GM12878 (cell line): ENCODE results near the gene OR8K5. TPM values are rescaled to one million over a fixed set of nuclear protein-coding genes. Genes with fewer than 3 reads are reported as not detected.

Experiments
- ATAC-seq: fragments of 200-7000 bp; cut with Tn5 transposase; 3 replicates; pipeline ENCODE4 v1.9.1; 2020; ENCODE audit warnings: mild to moderate bottlenecking, moderate library complexity
- BruUV-seq: library from RNA; stranded (reverse); fragments of 400-500 nt; replicated peaks from 2 replicates; lab custom pipeline; 2021; lab: Mats Ljungman, UMichigan
- CTCF ChIA-PET: fragments of 300-600 bp; sonication (Branson Sonifier 250); formaldehyde crosslinking; extraction: SDS; loops from one replicate; lab custom pipeline; 2021; ENCODE audit warnings: inconsistent platforms; lab: Yijun Ruan, JAX
- POLR2A ChIA-PET: fragments of 350-600 bp; formaldehyde crosslinking; extraction: SDS; loops from one replicate; lab custom pipeline; 2021; ENCODE audit warnings: inconsistent platforms; lab: Charles Lee
- RAD21 ChIA-PET: fragments of 300-600 bp; sonication (Branson Sonifier 250); formaldehyde crosslinking; loops from one replicate; lab custom pipeline; 2023; ENCODE audit warnings: antibody characterized with exemption; ENCODE audit not compliant: unreplicated experiment; lab: Charles Lee
- SMC1A ChIA-PET: fragments of 300-600 bp; sonication (Branson Sonifier 250); formaldehyde crosslinking; loops from one replicate; lab custom pipeline; 2023; ENCODE audit not compliant: unreplicated experiment, uncharacterized antibody; lab: Charles Lee
- DNase-seq: peaks from one replicate; pipeline ENCODE4 v3.0.0-alpha.2; 2011; ENCODE audit warnings: low read depth, low spot score
- FAIRE-seq: peaks from 3 replicates; lab custom pipeline; 2011; peaks lifted over from hg19 to GRCh38; lab: Jason Lieb, UNC
- H2AFZ ChIP-seq: 2 replicates; pipeline ENCODE4 v1.6.0; 2011; ENCODE audit warnings: low read depth, low read length, control low read depth; ENCODE audit not compliant: control insufficient read depth
- H3K27ac ChIP-seq: 2 replicates; pipeline ENCODE4 v1.5.1; 2011; ENCODE audit warnings: control low read depth; ENCODE audit not compliant: control insufficient read depth, insufficient read depth
- H3K27me3 ChIP-seq, 2 experiments: replicated peaks in 1 of 2; 2 replicates each; pipeline versions ENCODE4 v1.6.0 to v1.6.1; 2011; ENCODE audit warnings: low read length in 1 of 2; ENCODE audit not compliant: control insufficient read depth in 2 of 2, insufficient read depth in 2 of 2
- H3K36me3 ChIP-seq, 2 experiments: 2 replicates each; pipeline ENCODE4 v1.5.1; 2011; ENCODE audit warnings: low read length in 1 of 2; ENCODE audit not compliant: control insufficient read depth in 2 of 2, insufficient read depth in 2 of 2
- H3K4me1 ChIP-seq: 2 replicates; pipeline ENCODE4 v1.6.1; 2011; ENCODE audit warnings: mild to moderate bottlenecking, low read length, moderate library complexity, mixed read lengths; ENCODE audit not compliant: control insufficient read depth, insufficient read depth
- H3K4me2 ChIP-seq: 2 replicates; pipeline ENCODE4 v1.6.0; 2011; ENCODE audit warnings: control low read depth; ENCODE audit not compliant: control insufficient read depth, insufficient read depth
- H3K4me3 ChIP-seq: fragments of 200-600 bp; sonication (generic); 2 replicates; pipeline ENCODE4 v1.5.1; 2016
- H3K79me2 ChIP-seq: 2 replicates; pipeline ENCODE4 v1.6.0; 2011; ENCODE audit warnings: low read length; ENCODE audit not compliant: control insufficient read depth, insufficient read depth
- H3K9ac ChIP-seq: 2 replicates; pipeline ENCODE4 v1.8.0; 2011; ENCODE audit warnings: low read length, control low read depth, mixed read lengths; ENCODE audit not compliant: control insufficient read depth, insufficient read depth
- H3K9me3 ChIP-seq: replicated peaks from 3 replicates; pipeline ENCODE4 v1.5.1; 2011; ENCODE audit warnings: mild to moderate bottlenecking, low read length; ENCODE audit not compliant: control insufficient read depth, insufficient read depth
- H4K20me1 ChIP-seq: 2 replicates; pipeline ENCODE4 v1.6.0; 2011; ENCODE audit not compliant: control insufficient read depth, insufficient read depth
- BACH1 ChIP-seq: fragments of 450-650 bp; IDR thresholded peaks from 2 replicates; pipeline ENCODE4 v1.6.1; 2017; ENCODE audit warnings: mild to moderate bottlenecking, borderline replicate concordance
- BHLHE40 ChIP-seq, 2 experiments: fragments of 450-650 bp in 1 of 2; IDR thresholded peaks; 2 replicates each; pipeline ENCODE4 v1.6.1; 2011 to 2017; ENCODE audit warnings: low read depth in 2 of 2, borderline replicate concordance in 1 of 2, improper control_type of control experiment in 1 of 2, low read length in 1 of 2, mild to moderate bottlenecking in 1 of 2
- EED ChIP-seq: sonication (generic); IDR thresholded peaks from 2 replicates; pipeline ENCODE4 v1.6.1; 2016; ENCODE audit warnings: antibody characterized with exemption, low read depth
- HDAC2 ChIP-seq: fragments of 200-600 bp; sonication (generic); IDR thresholded peaks from 2 replicates; pipeline ENCODE4 v1.6.1; 2017
- KLF5 ChIP-seq: fragments of 450-650 bp; IDR thresholded peaks from 2 replicates; pipeline ENCODE4 v1.6.1; 2014; ENCODE audit warnings: mild to moderate bottlenecking; ENCODE audit not compliant: partially characterized antibody
- LARP7 ChIP-seq: fragments of 450-650 bp; IDR thresholded peaks from 2 replicates; pipeline ENCODE4 v1.6.1; 2017; ENCODE audit warnings: mild to moderate bottlenecking
- MYC ChIP-seq: IDR thresholded peaks from 2 replicates; pipeline ENCODE4 v1.6.1; 2011; ENCODE audit warnings: mild to moderate bottlenecking, low read length, moderate library complexity, inconsistent platforms; ENCODE audit not compliant: insufficient read depth, insufficient replicate concordance, insufficient read length, severe bottlenecking
- NFIC ChIP-seq: IDR thresholded peaks from 2 replicates; pipeline ENCODE4 v1.6.1; 2012; ENCODE audit warnings: low read depth, mild to moderate bottlenecking, inconsistent platforms, low read length, moderate library complexity
- RAD51 ChIP-seq: fragments of 450-650 bp; IDR thresholded peaks from 2 replicates; pipeline ENCODE4 v1.6.1; 2016; ENCODE audit warnings: moderate library complexity, mild to moderate bottlenecking, inconsistent platforms
- SPI1 ChIP-seq: IDR thresholded peaks from 2 replicates; pipeline ENCODE4 v1.6.1; 2011; ENCODE audit warnings: low read depth, mild to moderate bottlenecking, low read length, moderate library complexity, borderline replicate concordance; ENCODE audit not compliant: insufficient read depth
- SREBF2 ChIP-seq: IDR thresholded peaks from 2 replicates; pipeline ENCODE4 v1.6.1; 2012; ENCODE audit warnings: mild to moderate bottlenecking, low read length
- TAF1 ChIP-seq: IDR thresholded peaks from 2 replicates; pipeline ENCODE4 v1.6.1; 2011; ENCODE audit warnings: mild to moderate bottlenecking, low read depth, low read length, borderline replicate concordance
- in situ Hi-C: fragments of 300-500 bp; cut with MboI; formaldehyde crosslinking; loops from 9 replicates; pipeline ENCODE4 v1.14.3; 2018; ENCODE audit warnings: mixed read lengths
- intact Hi-C: fragments of 100-400 bp; cut with micrococcal nuclease; formaldehyde crosslinking; loops from one replicate; pipeline ENCODE4 v1.14.2; 2022; ENCODE audit not compliant: unreplicated experiment
- polyA plus RNA-seq, 11 experiments: library from polyadenylated mRNA; depleted of rRNA in 4 of 11; unstranded in 6 of 11; stranded (reverse) in 5 of 11; fragments of >200 nt; fragmentation: Nextera tagmentation in 4 of 11; fragmentation: Illumina TruSeq in 1 of 11; extraction: Ambion mirVana in 4 of 11; extraction: Trizol in 1 of 11; gene quantifications; 1 replicate in 1 of 11; 2 replicates in 10 of 11; pipeline versions ENCODE4 v1.2.1 to v1.2.3, GENCODE V29; 2011 to 2016; ENCODE audit warnings: inconsistent platforms in 2 of 11, missing spikeins in 2 of 11, low read depth in 1 of 11
- total RNA-seq, 4 experiments: library from RNA; depleted of rRNA in 3 of 4; stranded (reverse); fragments of >200 nt in 3 of 4; fragmentation: Illumina TruSeq in 1 of 4; extraction: Trizol in 1 of 4; gene quantifications; 2 replicates each; pipeline versions ENCODE4 v1.2.1 to v1.2.3, GENCODE V29; 2013 to 2021
- TF ChIP-seq, protein P1 (sequence below): IDR thresholded peaks from 2 replicates; pipeline ENCODE4 v1.6.1; 2011; ENCODE audit warnings: low read depth, low read length, improper control_type of control experiment, borderline replicate concordance
- TF ChIP-seq, protein P2 (sequence below): fragments of 450-650 bp; IDR thresholded peaks from 2 replicates; pipeline ENCODE4 v1.6.1; 2017; ENCODE audit warnings: mild to moderate bottlenecking, low read depth, inconsistent platforms; ENCODE audit not compliant: poor library complexity, severe bottlenecking
- TF ChIP-seq, protein P3 (sequence below): fragments of 450-650 bp; IDR thresholded peaks from 2 replicates; pipeline ENCODE4 v1.6.1; 2014; ENCODE audit warnings: mild to moderate bottlenecking
- TF ChIP-seq, protein P4 (sequence below): fragments of 150-350 bp; IDR thresholded peaks from 2 replicates; pipeline ENCODE4 v1.6.1; 2016; ENCODE audit warnings: low read depth, low read length

Gene OR8K5
- total and polyA plus RNA-seq, 10 of the 15 experiments (the other 5 are each of a cell fraction or from before 2014, with no cell fraction given): not detected

DNA sequence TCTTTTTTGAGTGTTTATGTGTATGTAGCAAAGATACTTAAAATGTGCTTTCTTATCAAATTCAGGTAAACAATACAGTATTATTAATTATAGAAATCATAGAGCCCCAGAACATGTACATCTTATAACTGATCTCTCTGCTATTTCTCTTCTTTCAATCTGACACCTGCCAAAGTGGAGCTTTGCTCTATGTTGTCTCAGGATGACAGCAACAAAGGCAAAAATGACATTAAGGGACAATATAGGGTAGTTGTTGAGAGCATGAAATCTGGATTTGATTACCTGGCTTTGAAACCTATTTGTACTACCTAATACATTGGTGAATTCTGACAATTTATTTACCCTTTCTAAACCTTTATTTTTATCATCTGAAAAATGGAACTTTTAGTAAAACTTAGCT lies 23.3 kb upstream of the OR8K5 start:
- no peak overlapping the region for H3K4me2 ChIP-seq
- ATAC-seq: no peak
- TF ChIP-seq EED (no peak), BACH1 (no peak), TAF1 (no peak), MYC (no peak), KLF5 (no peak), RAD51 (no peak), NFIC (no peak), BHLHE40 (IDR thresholded peaks at IDR 0.05; ENCODE audit: borderline replicate concordance in 1 of 2, low read depth in 2 of 2, low read length in 1 of 2) (no peak), HDAC2 (no peak), LARP7 (no peak), SREBF2 (no peak), SPI1 (no peak)
- TF ChIP-seq, protein P1, sequence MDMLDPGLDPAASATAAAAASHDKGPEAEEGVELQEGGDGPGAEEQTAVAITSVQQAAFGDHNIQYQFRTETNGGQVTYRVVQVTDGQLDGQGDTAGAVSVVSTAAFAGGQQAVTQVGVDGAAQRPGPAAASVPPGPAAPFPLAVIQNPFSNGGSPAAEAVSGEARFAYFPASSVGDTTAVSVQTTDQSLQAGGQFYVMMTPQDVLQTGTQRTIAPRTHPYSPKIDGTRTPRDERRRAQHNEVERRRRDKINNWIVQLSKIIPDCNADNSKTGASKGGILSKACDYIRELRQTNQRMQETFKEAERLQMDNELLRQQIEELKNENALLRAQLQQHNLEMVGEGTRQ: no peak
- TF ChIP-seq, protein P2, sequence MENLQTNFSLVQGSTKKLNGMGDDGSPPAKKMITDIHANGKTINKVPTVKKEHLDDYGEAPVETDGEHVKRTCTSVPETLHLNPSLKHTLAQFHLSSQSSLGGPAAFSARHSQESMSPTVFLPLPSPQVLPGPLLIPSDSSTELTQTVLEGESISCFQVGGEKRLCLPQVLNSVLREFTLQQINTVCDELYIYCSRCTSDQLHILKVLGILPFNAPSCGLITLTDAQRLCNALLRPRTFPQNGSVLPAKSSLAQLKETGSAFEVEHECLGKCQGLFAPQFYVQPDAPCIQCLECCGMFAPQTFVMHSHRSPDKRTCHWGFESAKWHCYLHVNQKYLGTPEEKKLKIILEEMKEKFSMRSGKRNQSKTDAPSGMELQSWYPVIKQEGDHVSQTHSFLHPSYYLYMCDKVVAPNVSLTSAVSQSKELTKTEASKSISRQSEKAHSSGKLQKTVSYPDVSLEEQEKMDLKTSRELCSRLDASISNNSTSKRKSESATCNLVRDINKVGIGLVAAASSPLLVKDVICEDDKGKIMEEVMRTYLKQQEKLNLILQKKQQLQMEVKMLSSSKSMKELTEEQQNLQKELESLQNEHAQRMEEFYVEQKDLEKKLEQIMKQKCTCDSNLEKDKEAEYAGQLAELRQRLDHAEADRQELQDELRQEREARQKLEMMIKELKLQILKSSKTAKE: no peak
- TF ChIP-seq, protein P3, sequence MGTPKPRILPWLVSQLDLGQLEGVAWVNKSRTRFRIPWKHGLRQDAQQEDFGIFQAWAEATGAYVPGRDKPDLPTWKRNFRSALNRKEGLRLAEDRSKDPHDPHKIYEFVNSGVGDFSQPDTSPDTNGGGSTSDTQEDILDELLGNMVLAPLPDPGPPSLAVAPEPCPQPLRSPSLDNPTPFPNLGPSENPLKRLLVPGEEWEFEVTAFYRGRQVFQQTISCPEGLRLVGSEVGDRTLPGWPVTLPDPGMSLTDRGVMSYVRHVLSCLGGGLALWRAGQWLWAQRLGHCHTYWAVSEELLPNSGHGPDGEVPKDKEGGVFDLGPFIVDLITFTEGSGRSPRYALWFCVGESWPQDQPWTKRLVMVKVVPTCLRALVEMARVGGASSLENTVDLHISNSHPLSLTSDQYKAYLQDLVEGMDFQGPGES: no peak
- TF ChIP-seq, protein P4, sequence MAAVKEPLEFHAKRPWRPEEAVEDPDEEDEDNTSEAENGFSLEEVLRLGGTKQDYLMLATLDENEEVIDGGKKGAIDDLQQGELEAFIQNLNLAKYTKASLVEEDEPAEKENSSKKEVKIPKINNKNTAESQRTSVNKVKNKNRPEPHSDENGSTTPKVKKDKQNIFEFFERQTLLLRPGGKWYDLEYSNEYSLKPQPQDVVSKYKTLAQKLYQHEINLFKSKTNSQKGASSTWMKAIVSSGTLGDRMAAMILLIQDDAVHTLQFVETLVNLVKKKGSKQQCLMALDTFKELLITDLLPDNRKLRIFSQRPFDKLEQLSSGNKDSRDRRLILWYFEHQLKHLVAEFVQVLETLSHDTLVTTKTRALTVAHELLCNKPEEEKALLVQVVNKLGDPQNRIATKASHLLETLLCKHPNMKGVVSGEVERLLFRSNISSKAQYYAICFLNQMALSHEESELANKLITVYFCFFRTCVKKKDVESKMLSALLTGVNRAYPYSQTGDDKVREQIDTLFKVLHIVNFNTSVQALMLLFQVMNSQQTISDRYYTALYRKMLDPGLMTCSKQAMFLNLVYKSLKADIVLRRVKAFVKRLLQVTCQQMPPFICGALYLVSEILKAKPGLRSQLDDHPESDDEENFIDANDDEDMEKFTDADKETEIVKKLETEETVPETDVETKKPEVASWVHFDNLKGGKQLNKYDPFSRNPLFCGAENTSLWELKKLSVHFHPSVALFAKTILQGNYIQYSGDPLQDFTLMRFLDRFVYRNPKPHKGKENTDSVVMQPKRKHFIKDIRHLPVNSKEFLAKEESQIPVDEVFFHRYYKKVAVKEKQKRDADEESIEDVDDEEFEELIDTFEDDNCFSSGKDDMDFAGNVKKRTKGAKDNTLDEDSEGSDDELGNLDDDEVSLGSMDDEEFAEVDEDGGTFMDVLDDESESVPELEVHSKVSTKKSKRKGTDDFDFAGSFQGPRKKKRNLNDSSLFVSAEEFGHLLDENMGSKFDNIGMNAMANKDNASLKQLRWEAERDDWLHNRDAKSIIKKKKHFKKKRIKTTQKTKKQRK: no peak

More for the DNA sequence above, 23.3 kb upstream of the OR8K5 start:
- H3K79me2 ChIP-seq: no peaks in the 10 kb centered on the region
- H3K9ac ChIP-seq: no peak overlapping the region
- no peak overlapping the region for H2AFZ ChIP-seq
- no peaks in the 10 kb centered on the region for H4K20me1 ChIP-seq
- H3K4me1 ChIP-seq: no peaks in the 10 kb centered on the region
- H3K36me3 ChIP-seq: no peaks in the 10 kb centered on the region
- in situ Hi-C loops (no loop called here), intact Hi-C loops (no loop called here)
- no TSS peak for BruUV-seq
- no peak overlapping the region for H3K27ac ChIP-seq
- no peaks in the 10 kb centered on the region for H3K27me3 ChIP-seq
- no peak for FAIRE-seq
- ChIA-PET SMC1A (no interaction called here), CTCF (no interaction called here), RAD21 (no interaction called here), POLR2A (no interaction called here)
- no peaks in the 10 kb centered on the region for H3K9me3 ChIP-seq
- DNase-seq: no peak
- no peak overlapping the region for H3K4me3 ChIP-seq
